Measurements from ENCODE around the gene ZNF639.

Gene ZNF639

GRCh38 chr3:179330438-179330837 is 7.6 kb downstream of the ZNF639 start:
- Histone ChIP-seq H3K4me3 (ENCODE audit: low read depth, low read length) (no peak overlapping the region), H3K36me3 (ENCODE audit: control insufficient read depth in 2 of 2, insufficient read depth in 1 of 2, low read length in 2 of 2) (peaks cover 42 to 89% of the 10 kb centered on the region in 2 experiments), H3K27ac (ENCODE audit: extremely low read depth, low read depth, low read length) (no peak overlapping the region), H3K9me3 (ENCODE audit: control insufficient read depth, insufficient read depth, low read depth, low read length) (no peaks in the 10 kb centered on the region), H3K4me1 (ENCODE audit: control insufficient read depth, insufficient read depth, low read length) (no peaks in the 10 kb centered on the region)
- POLR2A ChIA-PET: no interaction called here
- TF ChIP-seq PRDM2 (tag by site-specific recombination; IDR thresholded peaks at IDR 0.05; ENCODE audit: borderline replicate concordance) (no peak), ZSCAN23 (tag by site-specific recombination; IDR thresholded peaks at IDR 0.05) (no peak), ZFP37 (tag by site-specific recombination; IDR thresholded peaks at IDR 0.05) (no peak), ZNF501 (tag by site-specific recombination; IDR thresholded peaks at IDR 0.05) (no peak), ZNF426 (tag by site-specific recombination; IDR thresholded peaks at IDR 0.05) (no peak), PRDM10 (tag by site-specific recombination; IDR thresholded peaks at IDR 0.05) (no peak), ZNF645 (tag by site-specific recombination; IDR thresholded peaks at IDR 0.05) (no peak), ZBTB44 (tag by site-specific recombination; IDR thresholded peaks at IDR 0.05) (no peak), SP2 (tag by site-specific recombination; IDR thresholded peaks at IDR 0.05) (no peak), ZNF510 (tag by site-specific recombination; IDR thresholded peaks at IDR 0.05; ENCODE audit: insufficient replicate concordance) (no peak), ZNF112 (tag by site-specific recombination; IDR thresholded peaks at IDR 0.05) (no peak), ZNF530 (tag by site-specific recombination; IDR thresholded peaks at IDR 0.05; ENCODE audit: low read depth) (no peak), ZNF623 (tag by site-specific recombination; IDR thresholded peaks at IDR 0.05) (no peak), ZNF169 (tag by site-specific recombination; IDR thresholded peaks at IDR 0.05) (no peak), ZNF341 (tag by site-specific recombination; IDR thresholded peaks at IDR 0.05; ENCODE audit: low read depth) (no peak)
- CTCF ChIA-PET: interaction anchor here (0.6 kb wide), 1 partner anchor 480 kb away, joined by 3 read pairs; no protein-coding TSS in a partner anchor

Measured in HEK293 (cell line).